Sciatic nerve (tissue), 2 donors: ENCODE data around the gene SLC24A2. TPM values are rescaled to one million over a fixed set of nuclear protein-coding genes. Genes with fewer than 3 reads are reported as not detected.
"Not testable (repeated sequence)": the region's sequence is repeated elsewhere in the genome, so short reads cannot be mapped to it uniquely, and the experiment has no call there.

Source experiments
- ATAC-seq: fragments of 200-7000 bp; cut with Tn5 transposase; one replicate; pipeline ENCODE4 v1.9.1; 2020; ENCODE audit warnings: mild to moderate bottlenecking, moderate library complexity
- DNase-seq: peaks from one replicate; pipeline ENCODE4 v3.0.0-alpha.2; 2020; ENCODE audit warnings: low spot score
- intact Hi-C: fragments of 100-400 bp; cut with DNase I; formaldehyde crosslinking; loops from one replicate; pipeline ENCODE4 v1.14.2; 2022
- total RNA-seq: library from RNA; stranded (reverse); fragmentation: NEBNext Ultra II Directional; extraction: Animal tissue kit (Norgen Biotek cat#: 25700); gene quantifications from one replicate; pipeline ENCODE4 v1.2.1, GENCODE V29; 2021
- donor health status: DM: no; HTN: no; CAD: no.
- donor health status: DM: no; HTN: no; CAD: no.

SLC24A2 gene
- total RNA-seq, result 0.04 TPM

DNA sequence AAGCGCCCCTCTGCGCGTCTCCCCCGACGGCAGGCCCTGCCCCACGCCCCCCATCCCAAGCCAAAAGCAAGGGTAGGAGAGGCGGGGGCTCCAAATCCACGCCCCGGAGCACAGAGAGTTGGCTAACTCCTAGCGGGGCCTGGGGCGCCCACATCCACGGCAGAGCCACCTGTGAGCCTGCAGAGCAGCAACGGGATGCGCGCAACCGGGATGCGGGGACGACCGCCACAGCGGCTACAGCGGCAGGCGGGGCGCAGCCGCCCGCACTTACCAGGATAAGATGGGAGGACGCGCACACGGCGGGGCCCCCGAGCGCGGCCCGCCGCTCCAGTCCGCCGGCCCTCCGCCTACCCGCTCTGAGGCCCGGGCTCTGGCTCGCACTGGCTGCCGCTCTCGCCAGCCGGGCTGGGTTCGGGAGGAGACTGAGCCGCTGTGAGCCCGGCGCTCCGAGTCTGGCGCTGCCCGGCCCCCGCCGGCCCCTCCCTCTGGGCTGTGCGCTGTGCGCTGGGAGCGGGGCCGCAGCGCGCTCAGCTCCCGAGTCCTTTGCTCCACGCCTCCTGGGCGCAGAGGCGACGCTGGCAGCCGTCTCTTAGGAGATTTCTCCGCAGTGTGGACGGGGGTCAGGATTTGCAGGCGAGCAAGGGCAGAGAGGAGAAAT is at the start of gene SLC24A2:
TSS of gene SLC24A2 (minus strand) at position 424 of the 658 bp plus-strand sequence.
- ATAC-seq (no peak), DNase-seq (no peak)
- intact Hi-C loops, result no loop called here

DNA sequence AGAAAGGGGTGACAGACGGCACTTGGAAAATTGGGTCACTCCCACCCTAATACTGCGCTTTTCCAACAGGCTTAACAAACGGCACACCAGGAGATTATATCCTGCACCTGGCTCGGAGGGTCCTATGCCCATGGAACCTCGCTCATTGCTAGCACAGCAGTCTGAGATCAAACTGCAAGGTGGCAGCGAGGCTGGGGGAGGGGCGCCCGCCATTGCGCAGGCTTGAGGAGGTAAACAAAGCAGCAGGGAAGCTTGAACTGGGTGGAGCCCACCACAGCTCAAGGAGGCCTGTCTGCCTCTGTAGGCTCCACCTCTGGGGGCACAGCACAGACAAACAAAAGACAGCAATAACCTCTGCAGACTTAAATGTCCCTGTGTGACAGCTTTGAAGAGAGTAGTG is 44.5 kb upstream of the SLC24A2 start:
- ATAC-seq, DNase-seq, intact Hi-C loops: not testable (repeated sequence)

DNA sequence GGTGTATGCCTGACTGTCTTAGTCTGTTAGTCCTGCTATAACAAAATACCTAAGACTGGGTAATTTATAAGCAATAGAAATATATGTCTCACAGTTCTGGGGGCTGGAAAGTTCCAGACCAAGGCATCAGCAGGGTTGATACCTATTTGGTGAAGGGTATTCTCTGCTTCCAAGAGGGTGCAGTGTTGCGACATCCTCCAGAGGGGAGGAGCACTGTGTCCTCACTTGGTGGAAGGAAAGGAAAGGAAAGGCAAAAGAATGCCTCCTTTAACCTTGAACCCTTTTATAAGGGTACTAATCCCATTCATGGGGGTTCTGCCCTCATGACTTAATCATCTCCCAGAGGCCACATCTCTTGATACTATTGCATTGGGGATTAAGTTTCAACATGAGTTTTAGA is 42.0 kb upstream of the SLC24A2 start:
- intact Hi-C loops, result no loop called here
- no peak for ATAC-seq
- DNase-seq, result no peak

DNA sequence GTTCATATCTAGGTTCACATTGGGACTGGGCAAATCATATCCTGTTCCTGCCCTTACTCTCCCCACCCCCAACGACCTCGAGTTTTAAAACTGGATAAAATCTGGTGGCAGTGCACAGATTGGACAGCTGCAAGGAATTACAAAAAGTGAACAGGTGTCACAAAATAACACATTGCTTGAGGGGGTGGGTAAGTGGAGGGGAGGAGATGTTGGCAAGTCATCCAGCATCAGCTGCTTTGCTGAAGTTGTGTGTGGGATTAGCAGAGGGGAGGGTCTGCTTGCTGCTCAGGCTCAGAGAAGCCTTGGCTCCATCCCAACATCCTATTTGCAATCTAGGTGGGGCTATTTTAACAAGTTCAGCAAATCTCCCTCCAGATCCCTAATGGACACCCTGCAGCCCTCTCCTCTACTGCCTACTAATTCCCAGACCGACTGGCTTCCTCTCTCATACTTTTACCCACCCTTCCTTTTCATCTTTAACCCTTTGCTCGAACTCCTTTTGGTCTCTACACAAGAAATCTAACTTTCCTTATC is 39.8 kb upstream of the SLC24A2 start:
- intact Hi-C loops, result no loop called here
- no peak for ATAC-seq
- DNase-seq, result no peak

DNA sequence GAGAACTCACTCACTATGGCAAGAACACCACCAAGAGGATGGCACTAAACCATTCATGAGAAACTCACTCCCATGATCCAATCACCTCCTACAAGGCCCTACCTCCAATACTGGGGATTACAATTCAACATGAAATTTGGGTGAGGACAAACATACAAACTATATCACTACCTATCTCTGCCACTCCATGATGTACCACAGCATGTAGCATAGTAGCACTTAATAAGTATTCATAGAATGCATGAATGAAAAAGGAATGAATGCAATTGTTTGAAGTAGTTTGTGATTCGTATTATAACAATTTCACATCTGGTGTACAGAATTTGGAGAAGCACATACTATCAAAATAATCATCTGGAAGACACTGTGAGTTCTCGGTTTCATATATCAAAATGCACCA is 27.9 kb upstream of the SLC24A2 start:
- ATAC-seq (no peak), DNase-seq (no peak)
- intact Hi-C loops, result no loop called here

DNA sequence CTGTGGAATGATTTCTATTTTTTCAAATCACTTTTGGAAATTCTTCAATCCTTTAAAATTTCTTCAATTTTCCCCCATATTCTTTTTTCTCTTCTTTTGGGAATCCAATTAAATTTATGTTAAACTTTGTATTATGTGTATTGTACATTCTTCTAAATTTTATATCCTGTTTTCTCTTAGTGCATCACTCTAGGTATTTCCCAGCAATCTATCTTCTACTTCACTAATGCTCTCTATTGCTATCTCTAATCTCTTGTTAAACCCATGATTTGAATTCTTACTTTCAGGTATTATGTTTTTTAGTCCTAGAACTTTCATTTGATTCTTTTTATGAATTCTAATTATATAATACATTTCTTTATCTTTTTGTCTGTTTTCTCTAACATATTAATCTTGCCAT is 23.4 kb upstream of the SLC24A2 start:
- no peak for DNase-seq
- ATAC-seq, result no peak
- intact Hi-C loops, result no loop called here

DNA sequence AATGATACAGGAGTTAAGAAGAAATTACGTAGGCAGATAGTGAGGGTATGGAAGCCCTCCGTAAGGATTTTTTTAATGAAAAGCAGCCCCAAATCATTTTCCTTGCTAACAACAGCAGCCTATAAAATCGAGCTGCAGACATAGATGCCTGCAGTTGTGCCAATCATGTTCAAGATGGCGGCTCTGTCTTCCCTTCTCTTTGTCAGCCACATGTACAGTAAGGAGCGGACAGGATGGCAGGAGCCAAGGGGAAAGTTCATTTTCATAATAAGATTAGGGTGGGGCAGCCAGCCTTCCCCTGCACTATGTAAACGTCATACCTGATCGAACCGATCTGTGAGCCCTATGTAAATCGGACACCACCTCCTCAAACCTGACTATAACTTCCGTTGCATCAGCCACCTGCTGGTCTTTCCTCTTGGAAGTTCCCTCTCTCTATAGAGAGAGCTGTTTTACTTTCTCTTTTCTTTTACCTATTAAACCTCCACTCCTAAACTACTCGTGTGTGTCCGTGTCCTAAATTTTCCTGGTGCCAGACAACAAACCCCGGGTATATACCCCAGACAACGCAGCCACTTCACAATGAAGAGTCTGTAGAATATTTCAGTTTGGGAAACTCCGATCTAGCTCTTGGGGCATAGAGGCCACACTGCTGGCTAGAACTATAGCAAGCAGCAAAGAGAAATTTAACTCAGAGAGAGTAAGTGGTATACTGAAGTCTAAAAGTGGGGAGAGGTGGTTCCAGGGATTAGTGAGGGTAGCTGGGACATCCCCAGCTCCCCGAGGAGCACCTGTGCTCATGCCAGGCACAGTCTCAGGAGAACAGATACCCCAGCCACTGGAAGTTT is 20.8 kb upstream of the SLC24A2 start:
- DNase-seq (no peak), ATAC-seq (no peak)
- intact Hi-C loops, result no loop called here

DNA sequence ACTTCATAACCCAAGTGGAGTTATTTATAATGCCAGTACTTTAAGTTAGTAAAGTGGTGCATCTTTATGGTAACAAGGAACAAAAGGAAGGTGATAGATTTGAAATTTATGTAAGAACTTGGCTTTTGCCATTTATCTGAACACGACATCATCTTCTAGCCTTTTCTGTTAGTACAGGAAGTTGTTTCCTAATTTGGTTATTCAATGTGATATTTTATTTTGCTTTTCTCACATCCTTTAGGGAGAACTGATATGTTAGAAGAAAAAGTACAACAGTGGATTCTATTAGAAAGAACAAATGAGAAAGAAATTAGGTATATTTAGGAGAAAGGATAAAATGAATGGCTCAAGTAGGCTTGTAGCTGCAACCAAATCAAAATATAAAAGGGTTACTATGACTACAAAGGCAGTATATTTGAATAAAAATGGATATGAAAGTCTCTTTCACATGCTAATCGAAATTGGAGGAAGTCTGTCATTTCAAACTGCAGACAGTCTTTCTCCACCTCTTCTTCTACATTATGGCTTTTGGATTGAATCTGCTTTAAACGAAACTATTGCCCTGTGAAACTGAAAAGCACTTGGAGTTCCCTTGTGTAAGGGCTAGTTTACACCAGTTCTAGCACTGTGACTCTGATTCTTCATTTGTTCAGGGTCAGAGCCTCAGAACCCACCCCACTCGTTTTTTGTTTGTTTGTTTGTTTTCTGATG is 18.5 kb upstream of the SLC24A2 start:
- ATAC-seq (no peak), DNase-seq (no peak)
- intact Hi-C loops, result no loop called here

DNA sequence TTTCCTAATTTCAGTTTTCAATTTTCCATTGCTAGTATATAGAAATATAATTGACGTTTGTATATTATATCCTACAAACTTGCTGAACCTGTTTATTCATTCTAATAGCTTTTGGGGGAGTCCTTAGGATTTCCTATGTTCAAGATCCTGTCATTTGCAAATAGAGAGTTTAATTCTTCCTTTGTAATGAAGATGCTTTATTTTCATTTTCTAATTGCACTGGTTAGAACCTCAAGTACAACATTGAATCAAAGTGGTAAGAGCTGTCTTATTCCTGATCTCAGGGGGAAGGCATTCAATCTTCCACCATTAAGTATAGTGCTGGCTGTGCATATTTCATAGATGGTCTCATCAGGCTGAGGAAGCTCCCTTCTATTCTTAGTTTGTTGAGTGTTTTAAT is 15.6 kb upstream of the SLC24A2 start:
- no peak for ATAC-seq
- intact Hi-C loops, result no loop called here

DNA sequence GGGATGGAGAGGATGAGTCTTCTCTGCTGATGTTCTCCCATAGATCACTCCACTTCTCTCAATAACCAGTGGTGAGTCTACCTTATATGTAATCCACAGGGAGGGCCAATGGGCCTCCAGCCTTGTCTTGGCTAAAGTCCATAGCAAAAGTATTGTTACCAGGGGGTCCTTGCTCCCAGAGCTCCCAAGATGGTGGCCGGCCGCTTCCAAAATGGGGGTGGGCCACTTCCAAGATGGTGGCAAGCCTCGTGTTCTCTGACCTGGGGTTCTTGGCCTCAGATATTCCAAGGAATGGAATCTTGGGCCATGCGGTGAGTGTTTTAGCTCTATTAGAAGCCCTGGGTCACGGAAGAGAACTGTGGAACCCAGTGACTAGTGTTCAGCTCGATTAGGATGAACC is 12.0 kb upstream of the SLC24A2 start:
- intact Hi-C loops, result no loop called here
- no peak for DNase-seq
- ATAC-seq, result no peak

More for the DNA sequence above, 15.6 kb upstream of the SLC24A2 start:
- DNase-seq, result no peak

DNA sequence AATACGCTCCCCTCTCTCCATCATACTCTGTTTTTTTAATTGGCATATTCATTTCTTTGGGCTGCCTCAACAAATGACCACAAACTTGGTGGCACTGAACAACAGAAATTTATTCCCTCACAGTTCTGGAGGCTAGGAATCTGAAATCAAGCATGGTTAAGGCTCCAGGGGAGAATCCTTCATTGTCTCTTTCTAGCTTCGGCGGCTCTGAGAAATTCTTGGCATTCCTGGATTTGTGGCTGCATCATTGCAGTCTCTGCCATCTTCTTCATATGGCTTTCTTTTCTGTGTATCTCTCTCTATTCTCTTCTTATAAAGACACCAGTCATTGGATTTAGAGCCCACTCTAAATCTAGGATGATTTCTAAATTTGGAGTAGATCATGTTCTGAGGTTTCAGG is 10.9 kb upstream of the SLC24A2 start:
- ATAC-seq (no peak), DNase-seq (no peak)
- intact Hi-C loops, result no loop called here

DNA sequence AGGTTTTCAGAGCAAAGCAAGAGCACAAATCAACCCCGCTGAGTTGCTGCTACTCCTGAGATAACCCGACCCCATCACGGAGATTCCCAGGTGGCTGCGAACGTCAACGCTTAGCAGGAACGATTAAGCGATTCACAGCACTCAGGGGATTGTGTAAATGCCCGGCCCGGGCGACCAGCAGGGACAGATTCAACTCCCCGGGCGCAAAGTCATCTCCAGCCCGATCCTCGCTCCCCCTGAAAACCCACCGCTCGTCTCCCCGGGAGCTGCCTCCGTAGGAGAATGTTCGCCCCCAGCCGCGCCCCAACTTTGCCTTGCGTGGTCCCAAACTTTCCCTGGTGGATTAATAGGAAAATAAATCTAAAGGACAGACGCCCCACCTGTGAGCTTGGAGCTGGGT is 685 bp downstream of the SLC24A2 start:
- ATAC-seq (no peak), DNase-seq (no peak)
- intact Hi-C loops, result no loop called here

DNA sequence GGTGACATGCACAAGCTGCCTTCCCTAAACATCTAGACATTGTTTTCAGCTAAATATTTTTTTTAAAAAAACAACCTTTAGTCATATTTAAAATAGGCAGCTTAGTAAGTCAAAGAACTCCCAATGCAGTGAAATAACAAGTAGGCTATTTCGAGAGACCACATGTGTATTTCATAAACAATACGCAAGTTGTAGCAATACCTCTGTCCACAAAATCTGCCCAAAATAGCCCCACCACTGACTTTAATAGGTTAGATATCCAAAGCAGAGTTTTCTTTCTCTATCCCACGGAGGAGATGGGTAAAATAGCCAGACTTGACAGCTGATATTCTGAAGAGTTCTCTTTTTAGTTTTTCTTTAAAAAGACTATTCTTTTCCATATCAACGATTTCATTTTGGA is 1.2 kb downstream of the SLC24A2 start:
- intact Hi-C loops, result no loop called here
- ATAC-seq (no peak), DNase-seq (no peak)

DNA sequence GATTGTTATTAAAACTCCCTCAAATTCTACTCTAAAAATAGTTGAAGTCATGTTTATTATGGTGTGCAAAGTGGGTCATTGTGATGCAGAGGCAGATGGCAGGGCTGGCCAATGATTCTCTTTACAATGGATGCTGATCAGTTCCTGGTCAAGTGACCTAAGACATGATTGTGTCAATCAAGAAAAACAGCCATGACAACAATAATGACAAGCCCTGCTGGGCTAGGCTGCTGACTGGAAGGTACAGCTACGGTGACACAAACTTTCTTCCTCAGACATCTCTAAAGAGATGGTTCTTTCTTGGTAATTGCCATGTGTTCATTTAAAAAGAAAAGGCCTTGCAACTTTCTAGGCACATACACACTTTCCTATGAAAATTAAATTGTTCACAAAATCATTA is 3.6 kb downstream of the SLC24A2 start:
- DNase-seq (no peak), ATAC-seq (no peak)
- intact Hi-C loops, result no loop called here

DNA sequence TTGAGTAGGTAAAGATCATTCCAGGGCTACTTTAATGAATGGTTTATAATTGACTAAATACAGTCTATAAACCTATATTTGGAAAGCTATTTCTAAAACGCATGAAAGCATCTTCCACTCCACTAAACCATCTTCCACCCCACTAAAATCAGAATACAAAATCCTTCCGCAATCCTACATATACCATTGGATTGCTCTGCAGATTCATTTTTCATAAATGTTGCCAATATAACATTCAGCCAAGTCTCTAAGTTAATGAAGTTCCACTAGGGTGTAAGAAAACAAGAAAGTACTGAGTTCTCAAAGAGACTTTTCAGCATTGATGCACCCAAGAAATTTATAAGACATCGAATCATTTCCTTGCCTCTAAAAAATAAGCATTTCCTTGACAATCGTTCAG is 4.7 kb downstream of the SLC24A2 start:
- intact Hi-C loops, result no loop called here
- DNase-seq, result no peak
- no peak for ATAC-seq

DNA sequence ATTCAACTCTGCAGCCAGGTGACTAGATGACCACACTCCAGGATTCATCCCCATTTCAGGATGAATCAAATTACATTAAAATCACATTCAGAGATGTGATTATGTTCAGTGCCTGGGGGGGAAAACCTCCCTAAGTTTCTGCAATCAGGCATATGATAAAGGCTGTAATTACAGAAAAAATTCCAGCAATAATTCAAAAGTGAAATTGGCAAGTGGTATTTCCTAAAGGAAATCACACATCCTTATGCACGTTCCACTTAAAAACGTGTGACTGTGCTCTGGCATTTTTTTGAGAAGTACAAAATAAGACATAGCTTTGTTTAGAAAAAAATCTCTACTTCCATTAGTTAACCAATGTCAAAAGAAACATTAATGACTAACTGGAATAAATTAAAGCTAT is 5.3 kb downstream of the SLC24A2 start:
- no peak for DNase-seq
- intact Hi-C loops, result no loop called here
- ATAC-seq, result no peak

DNA sequence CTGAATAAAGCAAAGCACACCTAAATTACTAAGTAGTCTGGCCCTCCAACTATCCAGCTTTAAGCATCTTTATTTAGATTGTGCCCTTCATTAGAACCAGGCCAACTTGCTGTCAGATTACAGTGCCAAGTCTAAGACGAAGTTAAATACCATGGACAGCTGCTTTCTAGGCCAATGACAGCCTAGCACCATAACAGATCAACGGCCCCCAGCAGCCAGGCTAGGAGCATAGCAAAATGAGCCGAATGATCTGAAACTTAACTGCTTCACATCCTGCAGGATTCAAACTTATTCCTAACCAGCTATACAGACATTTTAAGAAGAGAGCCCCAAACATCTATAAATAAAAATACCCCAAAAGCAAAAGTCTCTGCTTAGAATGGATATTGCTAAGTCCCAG is 6.8 kb downstream of the SLC24A2 start:
- intact Hi-C loops, result no loop called here
- no peak for ATAC-seq
- no peak for DNase-seq

DNA sequence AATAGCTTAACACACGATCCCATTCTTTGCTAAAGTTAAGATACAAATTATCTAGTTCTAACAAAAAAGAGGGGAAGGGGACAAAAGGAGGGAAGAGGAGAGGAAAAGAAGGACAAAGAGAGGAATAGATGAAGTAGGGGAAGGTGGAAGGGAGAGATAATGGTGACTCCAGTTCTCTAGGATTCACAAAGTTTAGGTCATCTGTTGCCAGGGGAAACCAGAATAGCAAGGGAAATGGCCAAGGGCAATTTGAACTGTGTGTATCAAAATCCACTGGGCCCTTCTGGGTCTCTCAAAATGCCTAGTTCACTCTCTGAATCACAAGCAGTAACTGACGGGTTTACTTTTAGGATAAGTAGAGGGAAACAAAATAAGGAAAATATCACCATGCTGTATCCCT is 7.6 kb downstream of the SLC24A2 start:
- no peak for ATAC-seq
- intact Hi-C loops, result no loop called here
- no peak for DNase-seq

DNA sequence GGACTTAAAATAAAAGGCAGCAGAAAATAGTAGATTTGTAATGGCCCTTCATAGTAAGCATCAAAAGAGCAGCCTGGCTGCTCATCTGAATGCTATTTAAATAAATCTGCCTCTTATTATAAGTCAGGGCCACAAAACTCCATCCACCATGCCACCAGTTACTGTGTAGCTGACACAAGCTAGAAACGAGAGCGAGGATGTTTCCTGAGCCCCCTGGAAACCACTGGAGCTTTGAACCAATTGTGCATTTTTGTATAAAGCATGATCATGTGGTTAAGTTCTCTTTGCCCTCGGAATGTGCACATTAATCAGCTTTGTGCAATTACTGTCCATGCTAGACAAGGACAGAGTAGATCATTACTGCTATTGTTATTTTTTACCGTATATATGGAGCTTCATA is 17.4 kb downstream of the SLC24A2 start:
- intact Hi-C loops, result no loop called here
- DNase-seq (no peak), ATAC-seq (no peak)

DNA sequence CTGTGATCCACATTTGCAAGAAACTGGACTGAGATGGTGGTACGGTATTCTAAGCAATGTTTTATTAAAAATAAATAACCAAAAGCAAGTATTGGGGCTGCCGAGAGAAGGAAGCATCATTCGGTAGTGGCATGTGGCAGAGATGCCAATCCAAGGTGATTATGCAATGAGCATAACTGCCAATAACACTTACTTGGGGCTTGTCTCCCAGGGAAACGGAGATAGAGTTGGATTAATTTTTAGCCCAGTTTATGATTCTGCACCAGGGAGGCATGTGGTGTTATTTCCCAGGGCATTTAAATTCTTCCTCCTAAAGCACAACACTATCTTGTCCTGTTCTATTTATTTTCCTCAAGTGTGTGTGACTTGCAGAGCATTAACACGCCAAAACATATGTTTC is 17.9 kb downstream of the SLC24A2 start:
- no peak for ATAC-seq
- intact Hi-C loops, result no loop called here
- DNase-seq, result no peak
